ENCODE results near the gene PML.

The PML gene

DNA sequence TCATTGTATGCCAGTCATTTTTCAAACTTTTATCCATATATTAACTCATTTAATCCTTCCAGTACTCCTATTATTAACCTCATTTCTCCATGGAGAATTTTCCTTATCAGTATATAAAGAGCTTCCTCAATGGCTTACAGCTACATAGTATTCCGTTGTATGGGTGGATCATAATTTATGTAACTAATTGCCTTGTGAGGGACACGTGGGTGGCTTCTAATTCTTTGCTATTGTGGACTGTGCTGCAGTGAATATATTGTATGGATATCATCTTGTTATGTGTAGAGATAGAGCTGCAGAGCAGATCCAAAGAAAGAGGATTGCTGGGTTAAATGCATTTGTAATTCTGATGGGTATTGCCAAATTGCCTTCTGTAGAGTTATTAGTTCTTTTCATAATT lies 25.2 kb downstream of the PML start:
- no peak overlapping the region for H3K4me3 ChIP-seq (ENCODE audit: low read depth, low read length)
- no peak overlapping the region for H3K27ac ChIP-seq (ENCODE audit: low read depth, low read length)
- H3K4me1 ChIP-seq (ENCODE audit: control insufficient read depth, insufficient read depth, low read length), result no peaks in the 10 kb centered on the region
- H3K27me3 ChIP-seq (ENCODE audit: control insufficient read depth, insufficient read depth, low read length), result no peaks in the 10 kb centered on the region
- H3K9ac ChIP-seq (ENCODE audit: low read length), result no peak overlapping the region
- peaks cover 20% of the 10 kb centered on the region for H3K36me3 ChIP-seq (ENCODE audit: control insufficient read depth, insufficient read depth, low read length)
- no peaks in the 10 kb centered on the region for H3K9me3 ChIP-seq (ENCODE audit: control insufficient read depth, insufficient read depth, low read depth, low read length)

DNA sequence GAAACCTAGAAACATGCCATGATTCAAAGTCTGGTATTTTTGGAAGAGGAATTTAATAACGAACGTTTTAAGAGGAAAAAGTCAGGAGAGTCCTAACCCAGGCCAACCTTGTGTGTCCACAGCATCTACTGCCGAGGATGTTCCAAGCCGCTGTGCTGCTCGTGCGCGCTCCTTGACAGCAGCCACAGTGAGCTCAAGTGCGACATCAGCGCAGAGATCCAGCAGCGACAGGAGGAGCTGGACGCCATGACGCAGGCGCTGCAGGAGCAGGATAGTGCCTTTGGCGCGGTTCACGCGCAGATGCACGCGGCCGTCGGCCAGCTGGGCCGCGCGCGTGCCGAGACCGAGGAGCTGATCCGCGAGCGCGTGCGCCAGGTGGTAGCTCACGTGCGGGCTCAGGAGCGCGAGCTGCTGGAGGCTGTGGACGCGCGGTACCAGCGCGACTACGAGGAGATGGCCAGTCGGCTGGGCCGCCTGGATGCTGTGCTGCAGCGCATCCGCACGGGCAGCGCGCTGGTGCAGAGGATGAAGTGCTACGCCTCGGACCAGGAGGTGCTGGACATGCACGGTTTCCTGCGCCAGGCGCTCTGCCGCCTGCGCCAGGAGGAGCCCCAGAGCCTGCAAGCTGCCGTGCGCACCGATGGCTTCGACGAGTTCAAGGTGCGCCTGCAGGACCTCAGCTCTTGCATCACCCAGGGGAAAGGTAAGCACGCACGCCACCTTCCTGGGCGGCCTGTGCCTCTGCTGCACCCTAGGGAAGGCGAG lies 28.4 kb downstream of the PML start:
- Histone ChIP-seq H3K36me3 (ENCODE audit: control insufficient read depth, insufficient read depth, low read length) (peaks cover 32% of the 10 kb centered on the region), H3K9ac (ENCODE audit: low read length) (no peak overlapping the region)

GRCh38 chr15:74024687-74025086 lies 30.2 kb downstream of the PML start:
- Histone ChIP-seq H3K27me3 (ENCODE audit: control insufficient read depth, insufficient read depth, low read length) (no peaks in the 10 kb centered on the region), H3K36me3 (ENCODE audit: control insufficient read depth, insufficient read depth, low read length) (peaks cover 32% of the 10 kb centered on the region), H3K9ac (ENCODE audit: low read length) (no peak overlapping the region), H3K27ac (ENCODE audit: low read depth, low read length) (no peak overlapping the region), H3K9me3 (ENCODE audit: control insufficient read depth, insufficient read depth, low read depth, low read length) (no peaks in the 10 kb centered on the region), H3K4me3 (ENCODE audit: low read depth, low read length) (no peak overlapping the region), H3K4me1 (ENCODE audit: control insufficient read depth, insufficient read depth, low read length) (no peaks in the 10 kb centered on the region)

More for the DNA sequence above, 28.4 kb downstream of the PML start:
- Histone ChIP-seq H3K27ac (ENCODE audit: low read depth, low read length) (no peak overlapping the region; the same call in 1 of the 2 replicates), H3K4me1 (ENCODE audit: control insufficient read depth, insufficient read depth, low read length) (no peaks in the 10 kb centered on the region), H3K27me3 (ENCODE audit: control insufficient read depth, insufficient read depth, low read length) (no peaks in the 10 kb centered on the region), H3K4me3 (ENCODE audit: low read depth, low read length) (no peak overlapping the region), H3K9me3 (ENCODE audit: control insufficient read depth, insufficient read depth, low read depth, low read length) (no peaks in the 10 kb centered on the region)

- H3K27ac ChIP-seq (ENCODE audit: low read depth, low read length), result no peak overlapping the region
- H3K27me3 ChIP-seq (ENCODE audit: control insufficient read depth, insufficient read depth, low read length), result no peaks in the 10 kb centered on the region
- no peak overlapping the region for H3K9ac ChIP-seq (ENCODE audit: low read length)
- no peaks in the 10 kb centered on the region for H3K4me1 ChIP-seq (ENCODE audit: control insufficient read depth, insufficient read depth, low read length)
- peaks cover 32% of the 10 kb centered on the region for H3K36me3 ChIP-seq (ENCODE audit: control insufficient read depth, insufficient read depth, low read length)
- no peaks in the 10 kb centered on the region for H3K9me3 ChIP-seq (ENCODE audit: control insufficient read depth, insufficient read depth, low read depth, low read length)
- H3K4me3 ChIP-seq (ENCODE audit: low read depth, low read length), result no peak overlapping the region
Measured at GRCh38 chr15:74025436-74025835, 30.9 kb downstream of the PML start.

- Histone ChIP-seq H3K4me3 (ENCODE audit: low read depth, low read length) (no peak overlapping the region), H3K4me1 (ENCODE audit: control insufficient read depth, insufficient read depth, low read length) (no peaks in the 10 kb centered on the region), H3K9ac (ENCODE audit: low read length) (no peak overlapping the region), H3K27ac (ENCODE audit: low read depth, low read length) (no peak overlapping the region), H3K27me3 (ENCODE audit: control insufficient read depth, insufficient read depth, low read length) (no peaks in the 10 kb centered on the region), H3K9me3 (ENCODE audit: control insufficient read depth, insufficient read depth, low read depth, low read length) (no peaks in the 10 kb centered on the region), H3K36me3 (ENCODE audit: control insufficient read depth, insufficient read depth, low read length) (peaks cover 33% of the 10 kb centered on the region)
Measured at GRCh38 chr15:74027688-74028087, 33.2 kb downstream of the PML start.

GRCh38 chr15:74028646-74029045 lies 34.1 kb downstream of the PML start:
- peaks cover 33% of the 10 kb centered on the region for H3K36me3 ChIP-seq (ENCODE audit: control insufficient read depth, insufficient read depth, low read length)
- no peak overlapping the region for H3K9ac ChIP-seq (ENCODE audit: low read length)

DNA sequence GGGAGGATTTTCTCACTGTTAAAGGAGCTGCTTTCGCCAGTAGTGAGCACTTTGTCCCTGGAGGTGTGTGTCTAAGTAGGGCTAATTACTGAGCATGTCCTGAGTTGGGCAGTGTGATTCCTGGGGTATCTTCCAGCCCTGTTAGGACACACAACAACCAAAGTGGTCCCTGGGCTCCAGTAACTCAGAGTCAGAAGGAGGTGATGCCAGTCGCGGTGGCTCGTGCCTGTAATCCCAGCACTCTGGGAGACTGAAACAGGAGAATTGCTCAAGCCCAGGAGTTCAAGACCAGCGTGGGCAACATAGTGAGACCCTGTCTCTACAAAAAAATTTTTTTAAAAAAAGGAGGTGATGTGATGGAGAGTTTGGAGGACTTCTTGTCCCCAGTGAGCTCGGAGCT lies 37.5 kb downstream of the PML start:
- Histone ChIP-seq H3K4me3 (ENCODE audit: low read depth, low read length) (no peak overlapping the region), H3K36me3 (ENCODE audit: control insufficient read depth, insufficient read depth, low read length) (peaks cover 37% of the 10 kb centered on the region), H3K9ac (ENCODE audit: low read length) (no peak overlapping the region), H3K4me1 (ENCODE audit: control insufficient read depth, insufficient read depth, low read length) (peaks cover 7% of the 10 kb centered on the region), H3K27ac (ENCODE audit: low read depth, low read length) (no peak overlapping the region), H3K9me3 (ENCODE audit: control insufficient read depth, insufficient read depth, low read depth, low read length) (no peaks in the 10 kb centered on the region), H3K27me3 (ENCODE audit: control insufficient read depth, insufficient read depth, low read length) (no peaks in the 10 kb centered on the region)

More at GRCh38 chr15:74028646-74029045, 34.1 kb downstream of the PML start:
- no peaks in the 10 kb centered on the region for H3K27me3 ChIP-seq (ENCODE audit: control insufficient read depth, insufficient read depth, low read length)
- H3K9me3 ChIP-seq (ENCODE audit: control insufficient read depth, insufficient read depth, low read depth, low read length), result no peaks in the 10 kb centered on the region
- H3K4me3 ChIP-seq (ENCODE audit: low read depth, low read length), result no peak overlapping the region
- H3K4me1 ChIP-seq (ENCODE audit: control insufficient read depth, insufficient read depth, low read length), result no peaks in the 10 kb centered on the region
- H3K27ac ChIP-seq (ENCODE audit: low read depth, low read length), result no peak overlapping the region

- Histone ChIP-seq H3K4me1 (ENCODE audit: control insufficient read depth, insufficient read depth, low read length) (peaks cover 16% of the 10 kb centered on the region), H3K4me3 (ENCODE audit: low read depth, low read length) (no peak overlapping the region), H3K27ac (ENCODE audit: low read depth, low read length) (0 out of 2 replicates have a peak overlapping the region, but pooled peaks have one; percentile 41), H3K36me3 (ENCODE audit: control insufficient read depth, insufficient read depth, low read length) (peaks cover 37% of the 10 kb centered on the region), H3K27me3 (ENCODE audit: control insufficient read depth, insufficient read depth, low read length) (no peaks in the 10 kb centered on the region), H3K9ac (ENCODE audit: low read length) (no peak overlapping the region), H3K9me3 (ENCODE audit: control insufficient read depth, insufficient read depth, low read depth, low read length) (no peaks in the 10 kb centered on the region)
Measured at GRCh38 chr15:74032606-74033561, 38.4 kb downstream of the PML start.

DNA sequence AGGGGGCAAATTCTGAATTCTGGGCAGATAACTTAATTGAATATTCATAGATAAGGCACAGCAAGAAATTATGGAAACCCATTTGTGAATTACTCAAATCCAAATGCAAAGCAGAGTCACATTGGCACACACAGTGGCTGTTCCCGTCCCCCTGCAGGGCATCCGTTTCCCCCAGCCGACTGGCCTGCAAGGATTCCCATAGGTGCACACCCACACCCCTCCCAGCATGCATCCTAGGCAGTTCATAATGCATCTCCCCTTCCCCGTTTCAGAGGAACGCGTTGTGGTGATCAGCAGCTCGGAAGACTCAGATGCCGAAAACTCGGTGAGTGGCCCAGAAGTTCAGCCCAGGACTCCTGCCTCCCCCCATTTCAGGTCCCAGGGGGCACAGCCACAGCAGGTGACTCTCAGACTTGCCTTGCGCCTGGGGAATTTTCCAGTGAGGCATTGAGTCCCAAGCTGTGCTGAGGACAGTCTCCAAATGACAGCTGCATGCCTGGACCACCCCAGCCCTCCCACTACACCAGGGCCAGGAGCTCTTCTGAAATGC lies 39.8 kb downstream of the PML start:
- Histone ChIP-seq H3K36me3 (ENCODE audit: control insufficient read depth, insufficient read depth, low read length) (peaks cover 37% of the 10 kb centered on the region), H3K9ac (ENCODE audit: low read length) (no peak overlapping the region)

DNA sequence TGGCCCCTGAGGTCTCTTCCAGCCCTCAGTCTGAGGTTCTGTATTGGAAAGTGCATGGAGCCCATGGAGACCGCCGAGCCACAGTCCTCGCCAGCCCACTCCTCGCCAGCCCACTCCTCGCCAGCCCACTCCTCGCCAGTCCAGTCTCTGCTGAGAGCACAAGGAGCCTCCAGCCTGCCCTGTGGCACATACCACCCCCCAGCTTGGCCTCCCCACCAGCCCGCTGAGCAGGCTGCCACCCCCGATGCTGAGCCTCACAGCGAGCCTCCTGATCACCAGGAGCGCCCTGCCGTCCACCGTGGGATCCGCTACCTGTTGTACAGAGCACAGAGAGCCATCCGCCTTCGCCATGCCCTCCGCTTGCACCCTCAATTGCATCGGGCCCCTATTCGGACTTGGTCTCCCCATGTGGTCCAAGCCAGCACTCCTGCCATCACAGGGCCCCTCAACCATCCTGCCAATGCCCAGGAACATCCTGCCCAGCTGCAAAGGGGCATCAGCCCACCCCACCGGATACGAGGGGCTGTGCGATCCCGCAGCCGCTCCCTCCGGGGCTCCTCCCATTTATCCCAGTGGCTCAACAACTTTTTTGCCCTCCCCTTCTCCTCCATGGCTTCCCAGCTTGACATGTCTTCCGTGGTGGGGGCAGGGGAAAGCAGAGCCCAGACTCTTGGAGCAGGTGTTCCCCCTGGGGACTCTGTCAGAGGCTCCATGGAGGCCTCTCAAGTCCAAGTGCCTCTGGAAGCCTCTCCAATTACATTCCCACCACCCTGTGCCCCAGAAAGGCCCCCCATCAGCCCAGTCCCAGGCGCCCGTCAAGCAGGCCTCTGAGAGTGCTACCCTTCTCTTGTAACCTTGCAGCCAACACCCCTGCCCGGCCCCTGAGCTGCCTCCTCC lies 40.9 kb downstream of the PML start:
- Histone ChIP-seq H3K9me3 (ENCODE audit: control insufficient read depth, insufficient read depth, low read depth, low read length) (no peaks in the 10 kb centered on the region), H3K9ac (ENCODE audit: low read length) (no peak overlapping the region), H3K36me3 (ENCODE audit: control insufficient read depth, insufficient read depth, low read length) (peaks cover 37% of the 10 kb centered on the region), H3K27me3 (ENCODE audit: control insufficient read depth, insufficient read depth, low read length) (no peaks in the 10 kb centered on the region), H3K4me1 (ENCODE audit: control insufficient read depth, insufficient read depth, low read length) (peaks cover 36% of the 10 kb centered on the region), H3K27ac (ENCODE audit: low read depth, low read length) (no peak overlapping the region), H3K4me3 (ENCODE audit: low read depth, low read length) (no peak overlapping the region)

More for the DNA sequence above, 39.8 kb downstream of the PML start:
- no peaks in the 10 kb centered on the region for H3K9me3 ChIP-seq (ENCODE audit: control insufficient read depth, insufficient read depth, low read depth, low read length)
- no peak overlapping the region for H3K4me3 ChIP-seq (ENCODE audit: low read depth, low read length)
- no peaks in the 10 kb centered on the region for H3K27me3 ChIP-seq (ENCODE audit: control insufficient read depth, insufficient read depth, low read length)
- peaks cover 25% of the 10 kb centered on the region for H3K4me1 ChIP-seq (ENCODE audit: control insufficient read depth, insufficient read depth, low read length)
- H3K27ac ChIP-seq (ENCODE audit: low read depth, low read length), result no peak overlapping the region

All from HUES6 (cell line).